ENCODE data around the gene DDIT3. TPM values are rescaled to one million over a fixed set of nuclear protein-coding genes. Genes with fewer than 3 reads are reported as not detected.

DDIT3 gene
- total and polyA plus RNA-seq, 4 donors, result 31.0 to 74.7 (median 51.4) TPM

DNA sequence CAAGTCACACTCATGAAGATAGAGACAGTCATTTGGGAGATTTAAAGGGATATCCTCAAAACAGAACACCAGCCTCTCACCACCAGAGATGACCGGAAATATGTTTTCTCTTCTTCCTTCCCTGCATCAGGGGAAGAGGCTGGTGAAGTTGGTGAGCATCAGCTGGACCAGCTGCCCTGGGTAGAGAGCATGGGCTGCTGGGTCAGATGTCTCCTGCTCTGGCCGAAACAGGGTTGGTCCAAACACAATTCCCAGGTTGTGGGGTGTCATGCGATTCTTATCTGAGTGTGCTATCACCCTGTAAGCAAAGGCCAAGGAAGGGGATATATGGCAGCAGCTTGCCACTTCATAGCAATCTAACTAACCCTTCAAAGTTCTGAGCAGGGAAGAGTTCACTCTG lies 47.9 kb downstream of the DDIT3 start:
- DNase-seq (no peak), ATAC-seq (ENCODE audit: insufficient read depth, low FRiP score) (no peak)
- Histone ChIP-seq H3K4me3 (no peak overlapping the region), H3K27me3 (ENCODE audit: control insufficient read depth in 3 of 3, insufficient read depth in 3 of 3, low read length in 2 of 3) (peaks cover 0 to 36% (median 34%) of the 10 kb centered on the region in 3 donors), H3K36me3 (ENCODE audit: control insufficient read depth in 4 of 4, insufficient read depth in 4 of 4, low read length in 4 of 4) (peaks cover 0 to 19% (median 6%) of the 10 kb centered on the region in 4 donors), H3K9me3 (ENCODE audit: control insufficient read depth in 4 of 4, insufficient read depth in 3 of 4, low read length in 3 of 4) (no peaks in the 10 kb centered on the region), H3K4me1 (ENCODE audit: control insufficient read depth in 5 of 5, insufficient read depth in 5 of 5, low read length in 5 of 5) (peaks cover 0 to 17% (median 0%) of the 10 kb centered on the region in 5 donors), H3K9ac (ENCODE audit: insufficient read depth in 1 of 2, low read length in 2 of 2) (no peak overlapping the region), H3K27ac (ENCODE audit: low read depth in 1 of 2, low read length in 1 of 2) (no peak overlapping the region)
- TF ChIP-seq, protein P1, sequence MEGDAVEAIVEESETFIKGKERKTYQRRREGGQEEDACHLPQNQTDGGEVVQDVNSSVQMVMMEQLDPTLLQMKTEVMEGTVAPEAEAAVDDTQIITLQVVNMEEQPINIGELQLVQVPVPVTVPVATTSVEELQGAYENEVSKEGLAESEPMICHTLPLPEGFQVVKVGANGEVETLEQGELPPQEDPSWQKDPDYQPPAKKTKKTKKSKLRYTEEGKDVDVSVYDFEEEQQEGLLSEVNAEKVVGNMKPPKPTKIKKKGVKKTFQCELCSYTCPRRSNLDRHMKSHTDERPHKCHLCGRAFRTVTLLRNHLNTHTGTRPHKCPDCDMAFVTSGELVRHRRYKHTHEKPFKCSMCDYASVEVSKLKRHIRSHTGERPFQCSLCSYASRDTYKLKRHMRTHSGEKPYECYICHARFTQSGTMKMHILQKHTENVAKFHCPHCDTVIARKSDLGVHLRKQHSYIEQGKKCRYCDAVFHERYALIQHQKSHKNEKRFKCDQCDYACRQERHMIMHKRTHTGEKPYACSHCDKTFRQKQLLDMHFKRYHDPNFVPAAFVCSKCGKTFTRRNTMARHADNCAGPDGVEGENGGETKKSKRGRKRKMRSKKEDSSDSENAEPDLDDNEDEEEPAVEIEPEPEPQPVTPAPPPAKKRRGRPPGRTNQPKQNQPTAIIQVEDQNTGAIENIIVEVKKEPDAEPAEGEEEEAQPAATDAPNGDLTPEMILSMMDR (IDR thresholded peaks at IDR 0.05; ENCODE audit: control extremely low read depth, extremely low read depth), result no peak
- WGBS, 2 donors, result 84 to 97% methylated on average over 3 of the region's 3 CpGs

DNA sequence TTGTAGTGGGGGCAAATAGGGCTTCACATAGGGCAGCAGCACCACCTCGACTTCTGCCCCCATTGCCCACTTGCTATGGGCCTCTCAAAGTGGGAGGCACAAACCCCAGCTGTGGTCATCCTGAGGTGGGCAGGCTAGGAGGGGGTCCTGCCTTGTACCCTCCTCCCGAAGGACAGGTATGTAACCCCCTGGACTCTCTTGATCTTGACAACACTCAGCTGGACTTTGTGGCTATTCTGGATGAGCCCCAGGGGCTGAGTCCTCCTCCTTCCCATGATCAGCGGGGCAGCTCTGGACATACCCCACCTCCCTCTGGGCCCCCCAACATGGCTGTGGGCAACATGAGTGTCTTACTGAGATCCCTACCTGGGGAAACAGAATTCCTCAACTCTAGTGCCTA lies 48.7 kb downstream of the DDIT3 start:
- Histone ChIP-seq H3K9me3 (ENCODE audit: control insufficient read depth in 4 of 4, insufficient read depth in 3 of 4, low read length in 3 of 4) (no peaks in the 10 kb centered on the region), H3K4me1 (ENCODE audit: control insufficient read depth in 5 of 5, insufficient read depth in 5 of 5, low read length in 5 of 5) (peaks cover 0 to 17% (median 0%) of the 10 kb centered on the region in 5 donors), H3K27ac (ENCODE audit: low read depth in 1 of 2, low read length in 1 of 2) (no peak overlapping the region), H3K4me3 (no peak overlapping the region), H3K36me3 (ENCODE audit: control insufficient read depth in 4 of 4, insufficient read depth in 4 of 4, low read length in 4 of 4) (peaks cover 0 to 25% (median 6%) of the 10 kb centered on the region in 4 donors), H3K9ac (ENCODE audit: insufficient read depth in 1 of 2, low read length in 2 of 2) (no peak overlapping the region), H3K27me3 (ENCODE audit: control insufficient read depth in 3 of 3, insufficient read depth in 3 of 3, low read length in 2 of 3) (peaks cover 0 to 29% (median 28%) of the 10 kb centered on the region in 3 donors)
- 90 to 94% methylated on average over 3 of the region's 3 CpGs for WGBS, 2 donors
- ATAC-seq (ENCODE audit: insufficient read depth, low FRiP score), result no peak
- DNase-seq, result no peak
- TF ChIP-seq, protein P1 (IDR thresholded peaks at IDR 0.05; ENCODE audit: control extremely low read depth, extremely low read depth), result no peak

DNA sequence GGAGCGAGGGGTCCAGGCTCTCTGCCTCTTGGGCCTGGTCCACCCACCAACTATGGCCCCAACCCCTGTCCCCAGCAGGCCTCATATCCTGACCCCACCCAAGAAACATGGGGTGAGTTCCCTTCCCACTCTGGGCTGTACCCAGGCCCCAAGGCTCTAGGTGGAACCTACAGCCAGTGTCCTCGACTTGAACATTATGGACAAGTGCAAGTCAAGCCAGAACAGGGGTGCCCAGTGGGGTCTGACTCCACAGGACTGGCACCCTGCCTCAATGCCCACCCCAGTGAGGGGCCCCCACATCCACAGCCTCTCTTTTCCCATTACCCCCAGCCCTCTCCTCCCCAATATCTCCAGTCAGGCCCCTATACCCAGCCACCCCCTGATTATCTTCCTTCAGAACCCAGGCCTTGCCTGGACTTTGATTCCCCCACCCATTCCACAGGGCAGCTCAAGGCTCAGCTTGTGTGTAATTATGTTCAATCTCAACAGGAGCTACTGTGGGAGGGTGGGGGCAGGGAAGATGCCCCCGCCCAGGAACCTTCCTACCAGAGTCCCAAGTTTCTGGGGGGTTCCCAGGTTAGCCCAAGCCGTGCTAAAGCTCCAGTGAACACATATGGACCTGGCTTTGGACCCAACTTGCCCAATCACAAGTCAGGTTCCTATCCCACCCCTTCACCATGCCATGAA lies 49.2 kb downstream of the DDIT3 start:
- WGBS, 2 donors, result 86 to 90% methylated on average over 4 of the region's 4 CpGs
- no peak overlapping the region for H3K4me3 ChIP-seq
- H3K27me3 ChIP-seq (ENCODE audit: control insufficient read depth in 3 of 3, insufficient read depth in 3 of 3, low read length in 2 of 3), result peaks cover 0 to 24% (median 22%) of the 10 kb centered on the region in 3 donors
- TF ChIP-seq, protein P1 (IDR thresholded peaks at IDR 0.05; ENCODE audit: control extremely low read depth, extremely low read depth), result no peak
- no peaks in the 10 kb centered on the region for H3K9me3 ChIP-seq (ENCODE audit: control insufficient read depth in 4 of 4, insufficient read depth in 3 of 4, low read length in 3 of 4)
- DNase-seq (no peak), ATAC-seq (ENCODE audit: insufficient read depth, low FRiP score) (no peak)
- peaks cover 0 to 13% (median 0%) of the 10 kb centered on the region in 5 donors for H3K4me1 ChIP-seq (ENCODE audit: control insufficient read depth in 5 of 5, insufficient read depth in 5 of 5, low read length in 5 of 5)
- H3K27ac ChIP-seq (ENCODE audit: low read depth in 1 of 2, low read length in 1 of 2), result no peak overlapping the region
- peaks cover 0 to 29% (median 6%) of the 10 kb centered on the region in 4 donors for H3K36me3 ChIP-seq (ENCODE audit: control insufficient read depth in 4 of 4, insufficient read depth in 4 of 4, low read length in 4 of 4)
- H3K9ac ChIP-seq (ENCODE audit: insufficient read depth in 1 of 2, low read length in 2 of 2), result no peak overlapping the region

Measured in lung (tissue), 12 donors.